GM12872 (cell line): ENCODE results near the gene DCST1.
A peak's percentile ranks its signal among the peaks of the same experiment; 100 is the strongest.

Experiments used
- TF ChIP-seq, protein P1 (sequence below): IDR thresholded peaks from 3 replicates; pipeline ENCODE4 v1.5.1; 2011; ENCODE audit warnings: low read depth, mild to moderate bottlenecking, low read length, moderate library complexity; ENCODE audit not compliant: insufficient read depth

Gene DCST1

DNA sequence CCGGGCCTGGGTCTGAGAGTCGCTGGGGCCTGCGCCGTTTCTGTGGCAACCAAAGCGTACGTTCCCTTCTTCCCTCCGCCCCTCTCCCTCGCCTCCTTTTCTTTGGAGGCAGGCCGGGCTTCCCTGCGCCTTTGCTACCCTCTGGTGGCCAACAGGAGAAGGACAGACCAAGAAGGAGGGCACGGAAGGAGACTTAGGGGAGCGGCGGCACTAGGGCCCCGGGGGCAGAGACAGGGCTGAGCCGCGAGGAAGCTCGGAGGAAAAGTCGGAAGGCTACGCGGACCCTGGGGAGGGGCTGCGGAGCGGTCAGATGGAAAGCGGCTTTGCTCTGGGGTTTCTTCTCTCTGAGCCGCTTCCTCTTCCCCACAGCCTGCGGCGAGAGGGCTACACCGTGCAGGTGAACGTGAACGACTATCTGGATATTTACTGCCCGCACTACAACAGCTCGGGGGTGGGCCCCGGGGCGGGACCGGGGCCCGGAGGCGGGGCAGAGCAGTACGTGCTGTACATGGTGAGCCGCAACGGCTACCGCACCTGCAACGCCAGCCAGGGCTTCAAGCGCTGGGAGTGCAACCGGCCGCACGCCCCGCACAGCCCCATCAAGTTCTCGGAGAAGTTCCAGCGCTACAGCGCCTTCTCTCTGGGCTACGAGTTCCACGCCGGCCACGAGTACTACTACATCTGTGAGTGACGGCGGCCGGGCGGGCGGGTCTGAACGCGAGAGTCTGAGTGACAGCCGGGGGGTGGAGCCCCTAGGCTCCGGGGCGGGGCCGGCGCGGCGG lies 51.3 kb downstream of the DCST1 start:
- TF ChIP-seq, protein P1, sequence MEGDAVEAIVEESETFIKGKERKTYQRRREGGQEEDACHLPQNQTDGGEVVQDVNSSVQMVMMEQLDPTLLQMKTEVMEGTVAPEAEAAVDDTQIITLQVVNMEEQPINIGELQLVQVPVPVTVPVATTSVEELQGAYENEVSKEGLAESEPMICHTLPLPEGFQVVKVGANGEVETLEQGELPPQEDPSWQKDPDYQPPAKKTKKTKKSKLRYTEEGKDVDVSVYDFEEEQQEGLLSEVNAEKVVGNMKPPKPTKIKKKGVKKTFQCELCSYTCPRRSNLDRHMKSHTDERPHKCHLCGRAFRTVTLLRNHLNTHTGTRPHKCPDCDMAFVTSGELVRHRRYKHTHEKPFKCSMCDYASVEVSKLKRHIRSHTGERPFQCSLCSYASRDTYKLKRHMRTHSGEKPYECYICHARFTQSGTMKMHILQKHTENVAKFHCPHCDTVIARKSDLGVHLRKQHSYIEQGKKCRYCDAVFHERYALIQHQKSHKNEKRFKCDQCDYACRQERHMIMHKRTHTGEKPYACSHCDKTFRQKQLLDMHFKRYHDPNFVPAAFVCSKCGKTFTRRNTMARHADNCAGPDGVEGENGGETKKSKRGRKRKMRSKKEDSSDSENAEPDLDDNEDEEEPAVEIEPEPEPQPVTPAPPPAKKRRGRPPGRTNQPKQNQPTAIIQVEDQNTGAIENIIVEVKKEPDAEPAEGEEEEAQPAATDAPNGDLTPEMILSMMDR: peak; percentile 84

DNA sequence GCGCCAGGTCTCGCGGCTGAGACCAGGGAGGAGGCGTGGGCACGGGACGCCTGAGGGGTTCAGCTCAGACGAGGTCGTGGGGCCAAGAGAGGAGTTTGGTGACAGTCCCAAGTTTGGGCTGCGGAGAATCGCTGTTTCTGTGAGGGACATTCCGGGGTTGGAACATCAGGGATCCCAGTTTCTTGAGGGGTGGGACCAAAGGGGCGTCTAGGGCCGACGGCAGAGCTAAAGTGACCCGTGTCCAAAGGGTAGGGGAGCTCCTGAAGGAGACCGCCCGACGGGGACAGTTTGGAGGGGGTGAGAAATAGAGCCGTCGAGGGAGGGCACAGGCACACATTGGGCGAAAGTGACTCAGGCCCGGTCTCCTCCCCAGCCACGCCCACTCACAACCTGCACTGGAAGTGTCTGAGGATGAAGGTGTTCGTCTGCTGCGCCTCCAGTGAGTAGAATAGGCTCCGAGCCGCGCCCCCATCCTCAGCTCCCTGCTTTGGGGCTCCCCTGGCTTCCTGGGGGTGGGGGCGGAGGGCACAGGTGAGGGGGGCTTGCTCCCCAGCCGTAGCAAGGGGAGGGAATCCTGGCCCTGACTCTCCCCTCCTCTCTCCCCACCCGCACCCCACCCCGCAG lies 52.0 kb downstream of the DCST1 start:
- TF ChIP-seq, protein P1: no peak

DNA sequence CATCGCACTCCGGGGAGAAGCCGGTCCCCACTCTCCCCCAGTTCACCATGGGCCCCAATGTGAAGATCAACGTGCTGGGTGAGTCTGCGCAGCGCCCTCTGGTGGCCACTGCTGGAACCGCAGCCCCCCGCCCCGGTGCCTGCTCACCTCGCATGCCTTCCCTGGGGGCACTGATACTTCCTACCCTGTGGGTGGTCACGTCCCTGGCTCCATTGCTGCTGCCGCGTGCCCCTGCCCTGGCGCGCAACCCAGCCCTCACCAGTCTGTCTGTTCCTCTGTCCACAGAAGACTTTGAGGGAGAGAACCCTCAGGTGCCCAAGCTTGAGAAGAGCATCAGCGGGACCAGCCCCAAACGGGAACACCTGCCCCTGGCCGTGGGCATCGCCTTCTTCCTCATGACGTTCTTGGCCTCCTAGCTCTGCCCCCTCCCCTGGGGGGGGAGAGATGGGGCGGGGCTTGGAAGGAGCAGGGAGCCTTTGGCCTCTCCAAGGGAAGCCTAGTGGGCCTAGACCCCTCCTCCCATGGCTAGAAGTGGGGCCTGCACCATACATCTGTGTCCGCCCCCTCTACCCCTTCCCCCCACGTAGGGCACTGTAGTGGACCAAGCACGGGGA lies 52.6 kb downstream of the DCST1 start:
- TF ChIP-seq, protein P1: peak; percentile 98

DNA sequence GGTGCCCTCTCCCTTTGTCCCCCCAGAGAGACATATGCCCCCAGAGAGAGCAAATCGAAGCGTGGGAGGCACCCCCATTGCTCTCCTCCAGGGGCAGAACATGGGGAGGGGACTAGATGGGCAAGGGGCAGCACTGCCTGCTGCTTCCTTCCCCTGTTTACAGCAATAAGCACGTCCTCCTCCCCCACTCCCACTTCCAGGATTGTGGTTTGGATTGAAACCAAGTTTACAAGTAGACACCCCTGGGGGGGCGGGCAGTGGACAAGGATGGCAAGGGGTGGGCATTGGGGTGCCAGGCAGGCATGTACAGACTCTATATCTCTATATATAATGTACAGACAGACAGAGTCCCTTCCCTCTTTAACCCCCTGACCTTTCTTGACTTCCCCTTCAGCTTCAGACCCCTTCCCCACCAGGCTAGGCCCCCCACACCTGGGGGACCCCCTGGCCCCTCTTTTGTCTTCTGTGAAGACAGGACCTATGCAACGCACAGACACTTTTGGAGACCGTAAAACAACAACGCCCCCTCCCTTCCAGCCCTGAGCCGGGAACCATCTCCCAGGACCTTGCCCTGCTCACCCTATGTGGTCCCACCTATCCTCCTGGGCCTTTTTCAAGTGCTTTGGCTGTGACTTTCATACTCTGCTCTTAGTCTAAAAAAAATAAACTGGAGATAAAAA lies 53.4 kb downstream of the DCST1 start:
- TF ChIP-seq, protein P1: peak; percentile 31; the same call in 1 of the 3 replicates

DNA sequence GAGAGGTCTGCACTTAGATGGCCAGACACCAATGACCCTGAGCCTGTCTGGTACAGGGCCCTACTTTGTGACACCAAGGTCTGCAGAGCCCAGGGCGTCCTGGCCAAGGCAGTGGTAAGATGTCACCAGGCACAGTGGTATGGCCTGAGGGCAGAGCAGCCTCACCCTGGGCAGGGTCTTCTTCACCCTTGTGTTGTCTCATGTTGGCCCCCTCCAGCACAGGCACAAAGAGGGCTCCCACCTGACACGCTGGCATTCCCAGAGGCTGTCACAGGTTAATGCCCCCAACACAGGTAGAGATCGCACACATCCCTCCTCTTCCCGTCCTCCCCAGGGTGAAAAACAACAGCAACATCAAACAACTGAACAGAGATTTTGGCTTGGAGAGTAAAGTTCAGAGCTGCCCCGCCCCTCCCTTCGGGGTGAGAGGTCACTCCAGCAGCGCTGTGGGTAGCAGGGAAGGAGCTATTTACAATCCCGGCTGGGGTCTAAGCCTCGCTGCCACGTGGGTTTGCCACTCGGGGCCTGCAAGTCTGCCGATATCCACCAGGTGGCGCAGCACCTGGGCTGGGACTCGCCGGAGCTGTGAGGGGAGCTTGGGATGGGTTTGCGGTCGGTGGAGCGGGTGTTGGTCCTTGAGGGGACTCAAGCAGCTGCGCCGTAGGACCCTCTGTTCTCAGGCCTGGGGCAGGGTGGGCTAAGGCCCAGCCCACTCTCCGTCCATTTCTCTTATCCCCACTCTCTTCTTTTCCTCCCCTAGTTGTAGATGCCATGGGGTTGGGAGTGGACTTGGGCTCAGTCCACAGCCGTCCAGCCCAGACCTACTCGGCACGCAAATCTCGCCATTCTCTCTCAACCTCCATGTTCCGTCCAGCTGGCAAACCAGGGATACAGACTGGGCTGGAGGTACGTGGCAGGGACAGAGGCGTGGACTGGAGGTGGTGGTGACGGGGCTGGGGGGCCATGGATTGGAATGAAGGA lies 57.7 kb downstream of the DCST1 start:
- TF ChIP-seq, protein P1: peak; percentile 99

DNA sequence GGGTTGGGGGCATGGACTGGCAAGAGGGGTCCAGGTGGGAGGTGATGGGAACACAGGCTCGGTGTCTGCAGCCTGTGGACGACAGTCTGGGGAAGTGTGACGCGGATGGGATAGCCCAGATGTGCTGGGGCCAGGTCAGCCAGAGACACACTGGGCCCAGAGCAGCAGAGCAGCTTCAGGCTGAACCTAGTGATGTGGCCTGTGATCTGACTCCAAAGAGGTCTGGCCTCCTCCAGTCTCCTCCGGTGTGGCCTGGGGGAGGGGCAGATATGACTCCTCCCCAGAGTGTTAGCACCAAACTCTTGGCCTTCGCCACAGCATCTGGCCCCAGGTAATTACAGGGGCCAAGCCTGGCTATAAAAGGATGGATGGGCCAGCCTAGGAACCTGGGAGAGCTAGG lies 58.5 kb downstream of the DCST1 start:
- TF ChIP-seq, protein P1: no peak
